GM19455 (cell line): ENCODE measurements around the gene ZSWIM6.

Experiments
- ATAC-seq: cut with Tn5 transposase; IDR thresholded peaks from one replicate; pipeline ENCODE4 v1.9.1; 2021; ENCODE audit not compliant: unreplicated experiment

The ZSWIM6 gene

GRCh38 chr5:61472172-61472958, 140.3 kb downstream of the ZSWIM6 start:
- no peak for ATAC-seq

GRCh38 chr5:61474746-61475145, 142.7 kb downstream of the ZSWIM6 start:
- no peak for ATAC-seq

GRCh38 chr5:61477788-61478187, 145.7 kb downstream of the ZSWIM6 start:
- no peak for ATAC-seq

DNA sequence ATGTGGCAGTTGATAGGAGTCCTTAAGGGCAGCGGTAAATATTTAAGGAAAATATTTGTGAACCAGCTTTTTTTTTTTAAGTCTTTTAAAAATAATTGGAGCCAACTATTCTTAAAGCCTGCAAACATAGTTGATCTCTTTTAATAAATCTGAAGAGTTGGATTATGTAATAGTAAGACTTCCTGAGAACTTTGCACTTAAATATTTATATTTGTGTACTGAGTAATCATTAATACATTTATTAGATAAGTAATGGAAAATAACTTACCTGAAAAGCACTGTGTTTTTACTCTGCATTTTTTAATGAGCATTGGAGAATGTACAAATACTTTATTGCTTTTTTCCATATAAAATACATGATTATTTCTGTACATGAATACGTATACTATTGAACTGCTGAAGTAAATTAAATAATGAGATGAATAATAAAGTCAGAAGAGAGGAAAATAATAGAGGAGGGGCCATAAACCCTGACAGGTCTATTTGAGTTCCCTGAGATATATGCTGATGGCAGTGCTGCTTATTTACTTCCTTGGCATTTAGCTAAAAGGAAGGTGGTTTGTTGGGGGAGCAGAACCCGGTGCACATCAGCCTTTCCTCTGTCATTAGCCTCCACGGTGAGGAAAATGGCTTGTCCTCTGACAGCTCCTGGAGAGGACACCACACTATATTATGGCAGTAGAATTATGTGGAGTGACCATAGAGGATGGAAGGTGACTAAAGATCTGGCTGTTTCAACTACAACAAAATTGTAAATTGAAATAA, 148.0 kb downstream of the ZSWIM6 start:
- no peak for ATAC-seq

- no peak for ATAC-seq
Observed at GRCh38 chr5:61482980-61483379, 150.9 kb downstream of the ZSWIM6 start.

- no peak for ATAC-seq
Observed at GRCh38 chr5:61486476-61486875, 154.4 kb downstream of the ZSWIM6 start.

GRCh38 chr5:61489574-61489973, 157.5 kb downstream of the ZSWIM6 start:
- ATAC-seq, result no peak

- no peak for ATAC-seq
Observed at GRCh38 chr5:61491861-61492260, 159.8 kb downstream of the ZSWIM6 start.

GRCh38 chr5:61493973-61494372, 161.9 kb downstream of the ZSWIM6 start:
- ATAC-seq, result no peak

- no peak for ATAC-seq
Observed at GRCh38 chr5:61496446-61496845, 164.4 kb downstream of the ZSWIM6 start.

DNA sequence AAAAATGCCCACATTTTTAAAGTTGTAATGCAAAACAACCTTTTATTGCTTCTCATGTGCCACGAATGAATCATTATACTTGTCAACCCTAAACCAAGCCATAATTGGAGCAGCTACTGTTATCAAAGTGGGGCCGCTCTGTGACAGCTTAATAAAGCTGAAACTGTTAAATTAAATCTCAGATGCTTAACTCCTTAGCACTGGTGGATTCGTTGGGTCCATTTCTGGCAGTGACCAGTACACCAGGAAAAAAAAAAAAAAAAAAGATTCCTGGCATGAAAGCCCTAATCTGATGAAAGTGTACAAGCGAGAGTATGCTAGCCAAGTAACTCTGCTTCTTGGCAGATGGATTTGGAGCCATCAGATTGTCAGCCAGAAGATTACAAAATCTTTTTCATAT, 164.8 kb downstream of the ZSWIM6 start:
- ATAC-seq, result no peak

DNA sequence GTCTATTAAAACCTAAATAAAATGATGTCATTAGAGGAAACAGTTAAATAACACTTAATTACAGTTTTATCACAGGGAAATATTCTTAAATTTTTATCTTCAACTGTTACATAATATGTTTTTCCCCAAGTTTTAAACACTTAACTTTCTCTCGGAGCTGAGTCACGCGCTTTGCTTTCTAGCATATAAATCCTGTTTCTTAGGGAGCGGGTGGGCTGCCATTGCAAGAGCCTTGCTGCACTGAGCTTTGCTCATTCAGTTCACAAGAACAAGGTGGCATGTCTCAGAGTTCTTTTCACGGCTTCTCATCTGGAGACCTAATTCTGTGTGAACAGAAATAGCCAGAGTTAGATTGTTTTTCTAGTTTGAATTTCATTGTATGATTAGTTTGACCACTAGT, 166.1 kb downstream of the ZSWIM6 start:
- no peak for ATAC-seq

- no peak for ATAC-seq
Observed at GRCh38 chr5:61501971-61502370, 169.9 kb downstream of the ZSWIM6 start.

DNA sequence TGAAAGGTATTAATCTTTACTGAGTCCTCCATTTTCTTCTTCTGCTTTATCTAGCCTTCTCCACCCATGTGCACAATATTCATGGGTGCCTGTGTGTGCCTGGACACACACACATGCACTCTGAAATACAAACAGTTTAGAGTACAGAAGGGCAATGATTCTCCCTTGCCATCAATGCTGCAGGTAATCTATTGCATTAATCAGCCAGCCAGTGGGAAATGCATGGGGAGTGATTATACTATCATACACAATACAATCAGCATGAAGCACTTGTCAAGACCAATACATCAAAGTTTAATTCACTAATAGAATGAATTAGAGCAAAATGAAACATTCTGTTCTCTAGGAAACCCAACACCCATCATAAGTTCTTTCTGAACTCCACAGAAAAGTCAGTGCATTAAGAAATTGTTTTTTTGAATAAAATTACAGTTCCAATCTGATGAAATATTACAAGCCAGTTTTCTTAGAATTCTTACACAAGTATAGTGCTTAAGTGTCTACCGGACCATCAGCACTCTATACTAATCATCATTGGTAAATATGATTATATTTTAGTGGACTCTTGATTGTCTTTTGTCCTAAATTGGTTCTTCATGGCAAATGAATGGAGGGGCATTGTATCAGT, 172.2 kb downstream of the ZSWIM6 start:
- ATAC-seq, result no peak

DNA sequence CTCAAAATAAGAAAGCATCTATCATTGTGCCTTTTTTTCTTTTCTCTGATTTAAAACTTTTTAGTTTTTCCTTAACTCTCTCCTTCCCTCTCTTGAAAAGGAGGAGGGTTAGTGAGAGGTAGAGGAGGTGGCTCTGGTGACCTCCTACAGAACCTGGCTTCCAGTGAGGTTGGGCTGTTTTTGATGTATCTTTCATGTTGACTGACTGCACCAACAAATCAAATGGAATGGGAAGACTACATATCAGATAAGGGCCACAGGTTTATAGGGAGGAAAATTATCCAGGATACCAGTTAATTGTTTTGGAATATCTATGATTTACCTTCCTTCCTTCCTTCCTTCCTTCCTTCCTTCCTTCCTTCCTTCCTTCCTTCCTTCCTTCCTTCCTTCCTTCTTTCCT, 173.2 kb downstream of the ZSWIM6 start:
- ATAC-seq, result no peak

DNA sequence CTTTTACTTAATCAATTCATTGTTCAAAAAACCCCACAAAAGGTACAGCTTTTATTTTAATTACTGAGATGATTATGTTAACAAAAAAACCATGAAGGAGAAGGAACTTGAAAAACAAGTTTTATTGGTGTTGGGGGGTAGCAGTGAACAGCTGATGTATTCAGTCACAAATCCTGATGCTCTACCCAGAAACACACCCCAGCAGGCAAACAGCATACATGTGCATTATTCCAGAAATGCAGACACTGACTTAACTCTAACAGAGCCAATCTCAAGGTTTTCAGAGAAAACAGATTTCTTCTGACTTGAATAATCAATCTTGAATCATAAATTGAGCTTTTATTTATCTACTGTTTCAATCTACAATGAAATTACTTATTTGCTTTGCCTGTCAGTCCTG, 175.2 kb downstream of the ZSWIM6 start:
- no peak for ATAC-seq

- ATAC-seq, result no peak
Observed at GRCh38 chr5:61516946-61517345, 184.9 kb downstream of the ZSWIM6 start.

GRCh38 chr5:61519728-61520277, 187.7 kb downstream of the ZSWIM6 start:
- no peak for ATAC-seq

DNA sequence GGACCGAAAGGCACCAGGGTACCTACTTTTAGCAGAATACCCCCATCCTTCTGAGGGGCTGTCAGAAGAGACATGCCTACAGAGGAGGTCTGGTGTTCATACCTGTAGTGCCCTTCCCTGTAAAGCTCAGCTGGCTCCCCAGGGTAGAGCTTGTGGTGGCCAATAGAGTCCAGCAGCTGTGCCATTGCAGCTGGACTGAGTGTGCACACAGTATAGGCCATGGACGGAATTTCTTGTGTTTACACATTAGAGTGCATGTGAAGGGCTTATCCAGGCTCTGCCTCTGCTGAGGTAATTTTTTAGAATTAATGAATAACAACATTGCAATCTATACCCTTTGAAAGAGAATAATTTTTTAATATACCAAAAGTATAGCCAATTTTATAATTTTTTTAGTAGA, 191.0 kb downstream of the ZSWIM6 start:
- ATAC-seq, result no peak

DNA sequence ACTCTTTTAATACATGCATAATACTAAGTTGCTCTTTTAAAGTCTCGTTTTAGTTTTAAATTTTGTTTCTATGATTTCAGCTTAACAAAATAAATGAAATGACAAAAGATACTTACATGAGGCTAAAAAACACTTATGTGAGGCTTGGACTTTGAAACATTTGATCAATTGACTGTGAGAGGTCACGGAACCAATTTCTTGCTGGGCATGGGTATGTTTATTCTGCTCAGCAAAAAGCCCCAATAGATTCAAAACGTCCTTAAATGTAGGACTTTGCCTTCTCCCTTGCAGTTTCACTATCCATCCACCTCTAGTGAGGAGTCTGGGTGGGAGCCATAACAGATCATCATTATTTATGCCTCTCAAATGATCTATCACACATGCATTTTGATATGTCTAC, 191.9 kb downstream of the ZSWIM6 start:
- ATAC-seq, result no peak

DNA sequence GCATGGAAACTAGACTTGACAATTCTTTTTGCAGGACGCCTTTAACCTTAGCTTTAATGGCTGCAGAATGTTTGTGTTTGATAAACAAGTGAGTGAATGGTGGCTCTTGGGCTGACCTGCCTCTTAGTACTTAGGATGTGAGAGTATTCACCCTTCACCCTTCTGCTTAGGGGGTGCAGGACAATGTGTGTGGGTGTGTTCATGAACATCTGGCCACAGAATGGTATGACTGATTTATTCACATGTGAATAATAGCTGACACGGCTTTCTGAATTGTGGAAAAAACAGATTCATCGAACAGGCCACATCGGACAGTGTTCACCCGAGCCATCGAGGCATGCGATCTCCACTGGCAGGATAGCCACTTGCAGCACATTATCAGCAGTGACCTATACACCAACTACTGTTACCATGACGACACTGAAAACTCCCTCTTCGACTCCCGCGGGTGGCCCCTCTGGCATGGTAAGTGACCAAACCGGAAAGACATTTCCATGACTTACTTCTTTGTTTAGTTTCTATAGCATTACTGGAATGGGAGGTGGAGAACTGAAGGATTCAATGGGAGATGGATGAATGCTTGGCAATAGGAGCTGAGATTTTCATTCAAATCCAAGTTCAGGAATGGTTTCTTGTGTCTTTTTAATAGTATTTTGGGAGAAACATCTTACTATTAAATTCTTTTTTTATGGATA, 193.6 kb downstream of the ZSWIM6 start:
- no peak for ATAC-seq
